DND-41 (cell line): ENCODE data around the gene SPC24.

ENCODE experiments used
- CTCF ChIP-seq: IDR thresholded peaks from 2 replicates; pipeline ENCODE4 v1.5.1; 2012; ENCODE audit warnings: borderline replicate concordance, low read length, moderate library complexity, mild to moderate bottlenecking; ENCODE audit not compliant: poor library complexity, severe bottlenecking; ENCODE audit errors: extremely low read depth
- EZH2 ChIP-seq: IDR thresholded peaks from 3 replicates; pipeline ENCODE4 v1.6.1; 2012; ENCODE audit warnings: borderline replicate concordance, low read depth, mild to moderate bottlenecking, moderate library complexity, low read length, inconsistent platforms; ENCODE audit not compliant: severe bottlenecking

GRCh38 chr19:11101057-11101456 is 54.5 kb downstream of the SPC24 start:
- no peak for TF ChIP-seq CTCF
- TF ChIP-seq EZH2: no peak
